NCI-H146 (cell line): ENCODE measurements around the gene ZDHHC7.
"Not testable (repeated sequence)": the region's sequence is repeated elsewhere in the genome, so short reads cannot be mapped to it uniquely, and the experiment has no call there.

Experiments
- DNase-seq: peaks from one replicate; lab custom pipeline; 2025; lab: John Stamatoyannopoulos, UW

The ZDHHC7 gene

GRCh38 chr16:85010931-85011845, at the start of gene ZDHHC7:
TSS of gene ZDHHC7 (minus strand) at chr16:85011535. CDS start at chr16:84990618, 20,917 bp downstream.
- peak; percentile 79 for DNase-seq

GRCh38 chr16:85058909-85059308, 47.6 kb upstream of the ZDHHC7 start:
- DNase-seq = no peak

- no peak for DNase-seq
Observed at GRCh38 chr16:85057948-85058347, 46.6 kb upstream of the ZDHHC7 start.

- DNase-seq = peak; percentile 56
Observed at GRCh38 chr16:85057212-85057889, 46.0 kb upstream of the ZDHHC7 start.

GRCh38 chr16:85056211-85056748, 44.9 kb upstream of the ZDHHC7 start:
- DNase-seq = no peak

- DNase-seq = no peak
Observed at GRCh38 chr16:85055493-85056210, 44.3 kb upstream of the ZDHHC7 start.

- no peak for DNase-seq
Observed at GRCh38 chr16:85054948-85055492, 43.7 kb upstream of the ZDHHC7 start.

- not testable (repeated sequence) for DNase-seq
Observed at GRCh38 chr16:85054321-85054720, 43.0 kb upstream of the ZDHHC7 start.

- no peak for DNase-seq
Observed at GRCh38 chr16:85052536-85052935, 41.2 kb upstream of the ZDHHC7 start.

GRCh38 chr16:85051683-85052082, 40.3 kb upstream of the ZDHHC7 start:
- DNase-seq = no peak

GRCh38 chr16:85051067-85051581, 39.8 kb upstream of the ZDHHC7 start:
- DNase-seq = no peak

- no peak for DNase-seq
Observed at GRCh38 chr16:85049706-85050305, 38.5 kb upstream of the ZDHHC7 start.

- no peak for DNase-seq
Observed at GRCh38 chr16:85048921-85049562, 37.7 kb upstream of the ZDHHC7 start.

- DNase-seq = no peak
Observed at GRCh38 chr16:85047867-85048455, 36.6 kb upstream of the ZDHHC7 start.

GRCh38 chr16:85046931-85047866, 35.9 kb upstream of the ZDHHC7 start:
- no peak for DNase-seq

- DNase-seq = no peak
Observed at GRCh38 chr16:85046472-85046916, 35.2 kb upstream of the ZDHHC7 start.

GRCh38 chr16:85045641-85046471, 34.5 kb upstream of the ZDHHC7 start:
- no peak for DNase-seq

GRCh38 chr16:85045077-85045476, 33.7 kb upstream of the ZDHHC7 start:
- DNase-seq = no peak
